PC-9 (cell line): ENCODE results near the gene TLN1. TPM values are rescaled to one million over a fixed set of nuclear protein-coding genes. Genes with fewer than 3 reads are reported as not detected.
A peak's percentile ranks its signal among the peaks of the same experiment; 100 is the strongest.

ENCODE experiments used
- BruUV-seq: library from RNA; stranded (reverse); fragments of 400-500 nt; replicated peaks from 2 replicates; lab custom pipeline; 2021; lab: Mats Ljungman, UMichigan
- CTCF ChIA-PET: fragments of 300-600 bp; sonication (Branson Sonifier 250); formaldehyde crosslinking; loops from one replicate; lab custom pipeline; 2022; ENCODE audit warnings: antibody characterized with exemption; lab: Charles Lee
- POLR2A ChIA-PET: fragments of 300-600 bp; sonication (Branson Sonifier 250); formaldehyde crosslinking; loops from one replicate; lab custom pipeline; 2022; ENCODE audit warnings: antibody characterized with exemption; ENCODE audit not compliant: unreplicated experiment; lab: Charles Lee
- DNase-seq, 2 experiments: peaks; one replicate each; pipeline versions ENCODE4 v3.0.0 to v3.0.0-alpha.2; 2015 to 2022; ENCODE audit warnings: mixed read lengths in 1 of 2
- H2AFZ ChIP-seq: fragments of 200-600 bp; sonication (generic); 2 replicates; pipeline ENCODE4 v1.8.1; 2017; ENCODE audit warnings: antibody characterized with exemption
- H3F3A ChIP-seq: fragments of 200-600 bp; sonication (generic); 2 replicates; pipeline ENCODE4 v1.8.1; 2017; ENCODE audit warnings: antibody characterized with exemption, mild to moderate bottlenecking, low read depth; ENCODE audit not compliant: insufficient read depth
- H3K27ac ChIP-seq: fragments of 200-600 bp; sonication (generic); 2 replicates; pipeline ENCODE4 v1.6.1; 2016; ENCODE audit warnings: mixed run types
- H3K27me3 ChIP-seq: fragments of 200-600 bp; sonication (generic); 2 replicates; pipeline ENCODE4 v1.6.1; 2016; ENCODE audit warnings: low read depth, mixed run types; ENCODE audit not compliant: insufficient read depth
- H3K36me3 ChIP-seq: fragments of 200-600 bp; sonication (generic); 2 replicates; pipeline ENCODE4 v1.6.1; 2016; ENCODE audit warnings: low read depth, mixed run types
- H3K4me1 ChIP-seq: fragments of 200-600 bp; sonication (generic); replicated peaks from 2 replicates; pipeline ENCODE4 v1.6.1; 2016; ENCODE audit warnings: mixed run types; ENCODE audit not compliant: insufficient read depth
- H3K4me2 ChIP-seq: fragments of 200-600 bp; sonication (generic); 2 replicates; pipeline ENCODE4 v1.6.1; 2017; ENCODE audit warnings: mixed run types
- H3K4me3 ChIP-seq: fragments of 200-600 bp; sonication (generic); 2 replicates; pipeline ENCODE4 v1.6.1; 2016; ENCODE audit warnings: mixed run types
- H3K79me2 ChIP-seq: fragments of 200-600 bp; sonication (generic); 2 replicates; pipeline ENCODE4 v1.6.1; 2017; ENCODE audit warnings: low read depth, mixed run types
- H3K9me2 ChIP-seq: fragments of 200-600 bp; sonication (generic); 2 replicates; pipeline ENCODE4 v1.8.1; 2017; ENCODE audit warnings: mild to moderate bottlenecking; ENCODE audit not compliant: insufficient read depth
- H3K9me3 ChIP-seq: fragments of 200-600 bp; sonication (generic); 2 replicates; pipeline ENCODE4 v1.8.1; 2016; ENCODE audit warnings: low read depth; ENCODE audit not compliant: insufficient read depth
- H4K20me1 ChIP-seq: fragments of 200-600 bp; sonication (generic); 2 replicates; pipeline ENCODE4 v1.8.1; 2017; ENCODE audit not compliant: insufficient read depth
- EZH2 ChIP-seq: fragments of 200-600 bp; sonication (generic); IDR thresholded peaks from 2 replicates; pipeline ENCODE4 v1.8.0; 2017; ENCODE audit warnings: antibody characterized with exemption, low read depth
- intact Hi-C: fragments of 100-400 bp; cut with micrococcal nuclease; formaldehyde crosslinking; loops from one replicate; pipeline ENCODE4 v1.10.0; 2022; ENCODE audit not compliant: unreplicated experiment
- total RNA-seq: library from RNA; stranded (reverse); gene quantifications from 2 replicates; pipeline ENCODE4 v1.2.3, GENCODE V29; 2021
- TF ChIP-seq, protein P1 (sequence below): fragments of 200-600 bp; sonication (generic); conservative IDR thresholded peaks from 2 replicates; pipeline ENCODE4 v1.6.1; 2017; ENCODE audit warnings: mixed run types, antibody characterized with exemption, mild to moderate bottlenecking, moderate library complexity

The TLN1 gene
- total RNA-seq, 1 experiment from 2014 or later: 101 TPM

DNA sequence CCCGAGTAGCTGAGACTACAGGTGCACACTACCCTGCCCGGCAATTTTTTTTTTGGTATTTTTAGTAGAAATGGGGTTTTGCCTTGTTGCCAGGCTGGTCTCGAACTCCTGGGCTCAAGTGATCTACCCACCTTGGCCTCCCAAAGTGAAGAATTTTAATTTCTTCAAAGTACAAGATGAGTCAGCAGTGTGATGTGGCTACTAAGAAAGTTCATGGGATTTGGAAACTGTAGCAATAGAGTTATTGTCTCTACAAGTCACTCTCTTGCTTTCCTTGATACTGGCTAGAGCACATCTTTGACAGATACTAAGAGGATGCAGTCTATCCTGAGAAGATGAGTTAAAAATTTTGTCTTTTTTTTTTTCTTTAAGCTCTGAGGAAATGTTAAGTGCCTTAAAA is 2.1 kb upstream of the TLN1 start:
- Histone ChIP-seq H3K9me2 (no peaks in the 10 kb centered on the region), H3K36me3 (0 out of 2 replicates have a peak, but pooled peaks cover 12% of the 10 kb centered on the region), H3K9me3 (no peaks in the 10 kb centered on the region), H3K27me3 (no peaks in the 10 kb centered on the region), H3K79me2 (peaks cover 41% of the 10 kb centered on the region), H3K4me1 (peaks cover 31% of the 10 kb centered on the region), H3K27ac (peak overlapping the region; percentile 79; the same call in 1 of the 2 replicates), H3K4me2 (peak overlapping the region; percentile 84), H3F3A (peaks cover 38% of the 10 kb centered on the region), H4K20me1 (no peaks in the 10 kb centered on the region), H2AFZ (no peak overlapping the region), H3K4me3 (peak overlapping the region; percentile 86; the same call in 1 of the 2 replicates)
- TF ChIP-seq, protein P1, sequence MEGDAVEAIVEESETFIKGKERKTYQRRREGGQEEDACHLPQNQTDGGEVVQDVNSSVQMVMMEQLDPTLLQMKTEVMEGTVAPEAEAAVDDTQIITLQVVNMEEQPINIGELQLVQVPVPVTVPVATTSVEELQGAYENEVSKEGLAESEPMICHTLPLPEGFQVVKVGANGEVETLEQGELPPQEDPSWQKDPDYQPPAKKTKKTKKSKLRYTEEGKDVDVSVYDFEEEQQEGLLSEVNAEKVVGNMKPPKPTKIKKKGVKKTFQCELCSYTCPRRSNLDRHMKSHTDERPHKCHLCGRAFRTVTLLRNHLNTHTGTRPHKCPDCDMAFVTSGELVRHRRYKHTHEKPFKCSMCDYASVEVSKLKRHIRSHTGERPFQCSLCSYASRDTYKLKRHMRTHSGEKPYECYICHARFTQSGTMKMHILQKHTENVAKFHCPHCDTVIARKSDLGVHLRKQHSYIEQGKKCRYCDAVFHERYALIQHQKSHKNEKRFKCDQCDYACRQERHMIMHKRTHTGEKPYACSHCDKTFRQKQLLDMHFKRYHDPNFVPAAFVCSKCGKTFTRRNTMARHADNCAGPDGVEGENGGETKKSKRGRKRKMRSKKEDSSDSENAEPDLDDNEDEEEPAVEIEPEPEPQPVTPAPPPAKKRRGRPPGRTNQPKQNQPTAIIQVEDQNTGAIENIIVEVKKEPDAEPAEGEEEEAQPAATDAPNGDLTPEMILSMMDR: no peak
- TF ChIP-seq EZH2: no peak
- CTCF ChIA-PET: interaction anchor here (0.6 to 1.1 kb wide), 3 partner anchors 14 to 167 kb away, joined by 5 to 7 read pairs (median 6); no protein-coding TSS in a partner anchor
- BruUV-seq: no TSS peak
- no peak for DNase-seq
- POLR2A ChIA-PET: interaction anchor here (0.7 kb wide), 1 partner anchor 22 kb away, joined by 4 read pairs; no protein-coding TSS in a partner anchor
- intact Hi-C loops: loop anchor here (5.0 to 10.0 kb wide), 2 partner anchors 132 to 249 kb away; no protein-coding TSS in a partner anchor

DNA sequence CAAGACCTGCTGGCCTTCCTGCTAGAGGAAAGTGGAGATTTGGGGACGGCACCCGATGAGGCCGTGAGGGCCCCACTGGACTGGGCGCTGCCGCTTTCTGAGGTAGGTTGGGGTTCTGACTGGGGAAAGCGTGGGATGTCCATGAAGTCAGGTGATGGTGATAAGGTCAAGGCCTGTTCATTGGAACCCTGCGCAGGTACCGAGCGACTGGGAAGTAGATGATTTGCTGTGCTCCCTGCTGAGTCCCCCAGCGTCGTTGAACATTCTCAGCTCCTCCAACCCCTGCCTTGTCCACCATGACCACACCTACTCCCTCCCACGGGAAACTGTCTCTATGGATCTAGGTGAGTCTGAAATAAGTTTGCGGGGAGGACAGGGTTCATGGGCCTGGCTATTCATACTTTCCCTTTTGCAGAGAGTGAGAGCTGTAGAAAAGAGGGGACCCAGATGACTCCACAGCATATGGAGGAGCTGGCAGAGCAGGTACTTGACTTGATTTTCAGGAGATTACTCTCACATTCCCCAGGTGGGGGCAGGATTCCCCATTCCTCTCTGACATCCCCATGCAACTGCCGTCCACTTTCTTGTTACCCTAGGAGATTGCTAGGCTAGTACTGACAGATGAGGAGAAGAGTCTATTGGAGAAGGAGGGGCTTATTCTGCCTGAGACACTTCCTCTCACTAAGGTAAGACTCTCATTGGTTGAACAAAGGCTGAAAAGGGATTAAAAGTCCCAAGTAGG is 976 bp upstream of the TLN1 start:
- BruUV-seq: TSS peak; percentile 56
- H4K20me1 ChIP-seq: peaks cover 5% of the 10 kb centered on the region; the same call in 1 of the 2 replicates
- CTCF ChIA-PET: interaction anchor here (0.5 to 1.6 kb wide), 4 partner anchors 15 to 72 kb away, joined by 3 to 8 read pairs (median 4); no protein-coding TSS in a partner anchor
- intact Hi-C loops: loop anchor here (1.0 to 10.0 kb wide), 5 partner anchors 16 to 248 kb away; partner anchors contain the start of genes CCDC107, GBA2, RGP1 and RMRP
- peak overlapping the region; percentile 84 for H3K4me2 ChIP-seq
- peak overlapping the region; percentile 86 for H3K4me3 ChIP-seq
- H3K9me2 ChIP-seq: no peaks in the 10 kb centered on the region
- peak overlapping the region; percentile 93 for H2AFZ ChIP-seq
- H3K79me2 ChIP-seq: peaks cover 53% of the 10 kb centered on the region
- H3K36me3 ChIP-seq: 0 out of 2 replicates have a peak, but pooled peaks cover 12% of the 10 kb centered on the region
- peak overlapping the region; percentile 79 for H3K27ac ChIP-seq
- H3K9me3 ChIP-seq: no peaks in the 10 kb centered on the region
- no peaks in the 10 kb centered on the region for H3K27me3 ChIP-seq
- H3K4me1 ChIP-seq: peaks cover 41% of the 10 kb centered on the region
- DNase-seq: peak; percentile 53 to 63
- H3F3A ChIP-seq: peaks cover 38% of the 10 kb centered on the region
- TF ChIP-seq EZH2: no peak
- TF ChIP-seq, protein P1: no peak; the same call in 1 of the 2 replicates
- POLR2A ChIA-PET: interaction anchor here (0.7 to 2.4 kb wide), 3 partner anchors 17 to 81 kb away, joined by 3 to 28 read pairs (median 6); partner anchors contain the start of genes CCDC107 and RMRP
